ENCODE results near the gene ACO2.

DNA sequence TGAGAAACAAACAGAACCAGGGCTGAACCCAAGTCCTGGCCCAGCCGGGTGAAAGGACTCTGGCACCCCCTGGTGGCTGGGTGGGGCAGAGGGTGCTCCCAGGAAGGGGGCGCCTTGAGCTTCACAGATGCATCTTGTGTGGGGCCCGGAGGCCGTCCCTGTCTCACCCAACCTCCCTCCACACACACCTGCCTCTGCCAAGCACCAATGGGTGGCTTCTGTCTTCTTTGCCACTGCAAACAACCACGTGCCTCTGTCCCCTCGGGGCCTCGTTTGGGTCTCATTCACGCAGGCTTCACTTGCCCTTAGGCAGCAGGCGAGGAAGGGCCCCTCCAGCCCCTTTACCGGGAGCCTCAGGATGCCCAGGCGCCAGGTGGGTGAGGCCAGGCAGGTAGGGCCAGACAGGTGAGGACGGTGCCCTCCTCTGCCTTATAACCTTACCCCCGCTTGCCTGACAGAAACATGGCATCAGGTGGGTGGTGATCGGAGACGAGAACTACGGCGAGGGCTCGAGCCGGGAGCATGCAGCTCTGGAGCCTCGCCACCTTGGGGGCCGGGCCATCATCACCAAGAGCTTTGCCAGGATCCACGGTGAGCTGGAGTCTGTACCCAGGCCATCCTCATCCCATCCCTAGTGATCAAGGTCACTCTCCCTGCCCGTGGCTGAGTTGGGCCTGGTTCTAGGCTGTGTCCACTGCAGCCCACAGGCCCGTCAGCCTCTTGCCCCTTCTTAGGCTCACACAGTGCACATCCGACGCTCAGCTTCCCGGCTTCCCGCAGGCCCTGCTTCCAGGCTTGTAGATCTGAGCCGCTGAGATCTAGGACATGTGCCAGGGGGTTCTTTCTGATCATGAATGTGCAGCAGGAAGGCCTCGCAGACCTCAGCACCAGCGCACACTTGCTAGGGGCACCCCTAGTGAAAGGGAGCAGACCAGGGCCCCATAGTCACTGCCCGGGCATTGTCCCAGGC, 58.2 kb downstream of the ACO2 start:
- TF ChIP-seq POLR2AphosphoS5 (IDR thresholded peaks at IDR 0.05; ENCODE audit: low read depth, low read length), result no peak
- TF ChIP-seq SPI1 (IDR thresholded peaks at IDR 0.05; ENCODE audit: low read depth, low read length), result no peak
- no peak; the same call in 1 of the 2 replicates for TF ChIP-seq POLR2A (IDR thresholded peaks at IDR 0.05; ENCODE audit: low read depth, low read length)
- TF ChIP-seq TAF1 (IDR thresholded peaks at IDR 0.05; ENCODE audit: low read depth, low read length), result no peak
